Stimulated activated CD8-positive, alpha-beta memory T cell treated with anti-CD3 and anti-CD28 coated beads, Interleukin-4, amount 100 ng/mL, for 24 hours (primary cell): ENCODE data around the gene REG1B.
"Not testable (repeated sequence)": the region's sequence is repeated elsewhere in the genome, so short reads cannot be mapped to it uniquely, and the experiment has no call there.

Experiments
- DNase-seq: peaks from one replicate; pipeline ENCODE4 v3.0.0-alpha.2; 2020; ENCODE audit warnings: low read depth

The REG1B gene

DNA sequence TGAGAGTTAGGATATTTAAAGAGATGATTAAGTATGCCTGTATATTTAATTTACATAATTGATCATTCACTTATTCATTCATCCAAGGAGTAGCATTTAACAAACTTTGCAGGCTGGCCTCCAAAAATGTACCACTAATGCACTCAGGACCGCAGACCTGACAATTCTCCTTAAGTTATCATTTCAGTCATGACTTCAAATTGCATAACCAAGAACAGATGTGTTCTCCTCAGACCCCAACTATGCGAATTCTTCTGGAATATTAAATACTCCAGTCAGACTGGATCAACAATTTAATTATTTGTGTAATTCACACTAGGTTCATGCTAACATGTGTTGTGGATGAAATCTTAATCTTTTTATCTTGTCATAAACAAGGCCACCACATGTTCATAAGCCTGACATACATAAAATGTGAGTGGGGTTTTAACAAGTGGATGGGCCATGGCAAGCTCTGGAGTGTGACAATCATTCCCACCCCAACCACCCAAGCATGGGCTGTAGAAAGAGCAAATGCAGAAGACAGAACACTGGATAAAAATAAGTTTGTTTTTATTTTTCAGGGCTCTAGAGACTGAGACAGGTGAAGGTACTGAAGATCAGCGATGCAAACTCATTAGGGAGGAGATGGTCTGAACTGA is 3.2 kb downstream of the REG1B start:
- no peak for DNase-seq

DNA sequence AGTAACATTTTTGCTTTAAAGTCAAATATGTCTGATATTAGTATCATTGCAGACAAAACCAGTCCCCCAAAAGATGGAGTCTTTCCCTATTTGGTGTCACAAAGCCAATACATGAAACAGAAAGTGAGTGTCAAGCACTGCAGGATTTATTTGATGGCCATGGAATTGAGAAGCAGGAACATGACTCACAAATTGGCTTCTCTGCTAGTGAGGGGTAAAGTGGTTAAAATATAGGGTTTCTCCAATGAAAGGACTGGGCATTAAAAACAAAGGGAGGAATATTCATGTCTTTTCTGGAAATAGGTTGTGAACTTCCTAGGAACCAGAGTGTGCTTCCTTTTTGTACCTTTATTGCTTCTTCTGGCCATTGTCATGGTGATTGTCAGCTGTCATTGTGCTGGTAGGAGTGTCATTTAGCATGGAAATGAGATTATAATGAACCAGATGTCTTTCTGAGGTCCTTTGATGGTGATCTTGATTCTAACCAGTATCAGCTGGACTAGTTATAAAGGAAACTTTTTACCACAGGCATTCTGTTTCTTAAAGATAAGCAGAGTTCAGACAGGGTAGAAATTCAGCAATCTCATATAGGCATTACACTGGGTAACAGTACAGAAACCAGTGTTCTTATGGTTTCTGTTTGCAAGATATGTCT is 4.1 kb downstream of the REG1B start:
- DNase-seq = no peak

DNA sequence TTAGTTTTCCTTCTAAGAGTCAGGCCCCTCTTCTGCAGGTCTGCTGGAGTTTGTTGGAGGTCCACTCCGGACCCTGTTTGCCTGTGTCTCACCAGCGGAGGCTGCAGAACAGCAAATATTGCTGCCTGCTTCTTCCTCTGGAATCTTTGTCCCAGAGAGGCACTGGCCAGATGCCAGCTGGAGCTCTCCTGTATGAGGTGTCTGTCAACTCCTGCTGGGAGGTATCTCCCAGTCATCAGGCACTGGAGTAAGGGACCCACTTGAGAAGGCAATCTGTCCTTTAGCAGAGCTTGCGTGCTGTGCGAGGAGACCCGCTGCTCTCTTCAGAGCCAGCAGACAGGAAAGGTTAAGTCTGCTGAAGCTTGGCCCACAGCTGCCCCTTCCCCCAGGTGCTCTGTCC is 4.8 kb downstream of the REG1B start:
- DNase-seq = no peak

- no peak for DNase-seq
Observed at GRCh38 chr2:79071078-79071477, 16.7 kb downstream of the REG1B start.

GRCh38 chr2:79065201-79065600 is 22.6 kb downstream of the REG1B start:
- DNase-seq = no peak

- not testable (repeated sequence) for DNase-seq
Observed at GRCh38 chr2:79054769-79055168, 33.0 kb downstream of the REG1B start.

- not testable (repeated sequence) for DNase-seq
Observed at GRCh38 chr2:79053486-79053885, 34.3 kb downstream of the REG1B start.

DNA sequence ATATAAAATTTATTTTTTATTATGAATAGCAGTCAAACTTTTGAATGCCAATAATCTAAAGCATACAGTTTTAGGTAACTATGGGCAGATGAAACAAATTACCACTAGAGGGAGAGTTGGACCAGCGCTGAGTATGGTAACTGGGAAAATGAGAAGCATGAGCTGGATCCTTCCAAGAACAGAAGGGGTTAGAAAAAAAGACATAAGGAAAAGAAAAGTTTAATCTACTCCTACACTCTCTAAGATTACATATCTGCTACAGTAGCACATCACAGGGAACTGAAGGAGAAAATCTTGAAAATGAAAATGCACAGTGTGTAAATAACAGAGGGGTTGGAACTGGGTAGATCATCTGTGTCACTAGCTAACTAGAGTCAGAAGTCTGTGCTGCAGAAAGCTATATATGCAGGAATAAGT is 46.8 kb downstream of the REG1B start:
- DNase-seq = no peak

DNA sequence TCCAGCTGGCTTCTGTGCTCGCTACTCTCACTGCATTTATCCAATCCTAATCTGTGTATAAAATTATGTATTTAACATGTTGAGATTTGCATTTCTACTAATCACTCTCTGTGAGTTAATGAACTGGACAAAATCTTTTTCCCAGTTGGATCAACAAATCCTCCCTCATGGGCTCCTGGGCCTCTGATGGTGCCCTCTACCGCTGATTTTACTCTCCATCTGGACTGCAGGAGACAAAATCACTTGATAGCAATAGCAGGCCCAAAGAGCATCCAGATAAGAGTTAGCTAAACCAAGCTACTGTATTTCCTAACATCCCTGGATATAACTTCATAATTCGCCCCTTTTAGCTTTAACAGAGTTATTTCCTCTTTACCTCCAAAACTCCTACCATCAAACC is 47.8 kb downstream of the REG1B start:
- DNase-seq = no peak
